ENCODE data around the gene DBNDD2.

Gene DBNDD2

DNA sequence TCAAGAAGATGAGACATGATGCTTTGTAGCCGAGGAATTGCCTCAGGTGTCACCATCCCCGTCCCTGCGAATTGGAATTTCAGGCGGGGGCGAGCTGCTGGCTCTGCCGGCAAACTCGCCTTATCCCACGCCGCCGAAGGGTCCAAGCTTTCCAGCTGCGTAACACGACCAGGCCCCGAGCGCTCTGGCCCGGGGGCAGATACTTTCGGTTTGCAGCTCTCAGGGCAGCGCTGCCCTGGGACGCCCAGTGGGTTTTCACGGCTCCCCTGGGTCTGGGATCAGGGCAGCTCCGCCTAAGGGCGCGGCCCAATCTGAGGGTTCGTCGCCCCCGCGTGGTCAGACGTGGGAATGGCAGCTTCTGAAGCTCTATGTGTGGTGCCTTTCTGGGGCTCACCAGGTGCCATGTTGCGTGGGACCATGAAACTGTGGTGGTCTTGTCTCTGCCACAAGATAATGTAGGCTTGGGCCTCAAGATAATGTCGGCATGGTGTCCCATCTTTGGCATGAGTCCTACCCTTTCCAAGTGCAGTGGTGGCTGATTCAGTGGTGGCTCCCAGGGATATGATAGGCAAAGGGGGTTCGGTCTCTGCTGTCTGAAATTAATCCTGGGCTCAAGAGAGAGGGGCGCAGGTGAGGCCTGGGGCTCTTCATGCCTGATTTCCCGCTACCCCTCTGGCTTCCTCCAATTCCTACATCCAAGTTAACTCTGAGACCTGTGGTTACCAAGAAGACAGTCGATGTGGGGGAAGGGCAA lies 28.8 kb downstream of the DBNDD2 start:
- peaks cover 8% of the 10 kb centered on the region for H3K27me3 ChIP-seq (ENCODE audit: control insufficient read depth, insufficient read depth, low read length)
- no peaks in the 10 kb centered on the region for H3K9me3 ChIP-seq (ENCODE audit: control insufficient read depth, insufficient read depth, low read depth, low read length)
- peak overlapping the region; percentile 65 for H3K4me3 ChIP-seq (ENCODE audit: low read depth, low read length)
- peaks cover 9% of the 10 kb centered on the region; the same call in 1 of the 2 replicates for H3K4me1 ChIP-seq (ENCODE audit: control insufficient read depth, insufficient read depth, low read length)
- no peak overlapping the region for H3K9ac ChIP-seq (ENCODE audit: low read length)
- no peak overlapping the region for H3K27ac ChIP-seq (ENCODE audit: low read depth, low read length)
- H3K36me3 ChIP-seq (ENCODE audit: control insufficient read depth, insufficient read depth, low read length) = no peaks in the 10 kb centered on the region

DNA sequence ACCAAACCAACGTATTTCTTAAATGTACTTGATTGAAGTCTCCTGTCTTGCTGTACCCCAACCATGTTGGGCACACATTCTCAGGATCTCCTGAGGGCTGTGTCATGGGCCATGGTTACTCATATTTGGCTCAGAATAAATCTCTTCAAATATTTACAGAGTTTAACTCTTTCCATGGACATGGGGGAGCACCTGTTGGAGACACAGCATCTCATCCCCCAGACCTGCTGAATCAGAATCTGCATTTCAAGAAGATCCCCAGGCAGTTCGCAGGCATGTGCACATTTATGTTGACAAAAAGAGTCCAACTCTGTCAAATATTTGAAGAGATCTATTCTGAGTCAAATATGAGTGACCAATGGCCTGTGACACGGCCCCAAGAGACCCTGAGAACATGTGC lies 32.3 kb downstream of the DBNDD2 start:
- peaks cover 8% of the 10 kb centered on the region for H3K27me3 ChIP-seq (ENCODE audit: control insufficient read depth, insufficient read depth, low read length)
- no peak overlapping the region for H3K9ac ChIP-seq (ENCODE audit: low read length)
- H3K9me3 ChIP-seq (ENCODE audit: control insufficient read depth, insufficient read depth, low read depth, low read length) = no peaks in the 10 kb centered on the region
- H3K4me1 ChIP-seq (ENCODE audit: control insufficient read depth, insufficient read depth, low read length) = peaks cover 9% of the 10 kb centered on the region; the same call in 1 of the 2 replicates
- no peaks in the 10 kb centered on the region for H3K36me3 ChIP-seq (ENCODE audit: control insufficient read depth, insufficient read depth, low read length)
- no peak overlapping the region for H3K4me3 ChIP-seq (ENCODE audit: low read depth, low read length)
- no peak overlapping the region for H3K27ac ChIP-seq (ENCODE audit: low read depth, low read length)

DNA sequence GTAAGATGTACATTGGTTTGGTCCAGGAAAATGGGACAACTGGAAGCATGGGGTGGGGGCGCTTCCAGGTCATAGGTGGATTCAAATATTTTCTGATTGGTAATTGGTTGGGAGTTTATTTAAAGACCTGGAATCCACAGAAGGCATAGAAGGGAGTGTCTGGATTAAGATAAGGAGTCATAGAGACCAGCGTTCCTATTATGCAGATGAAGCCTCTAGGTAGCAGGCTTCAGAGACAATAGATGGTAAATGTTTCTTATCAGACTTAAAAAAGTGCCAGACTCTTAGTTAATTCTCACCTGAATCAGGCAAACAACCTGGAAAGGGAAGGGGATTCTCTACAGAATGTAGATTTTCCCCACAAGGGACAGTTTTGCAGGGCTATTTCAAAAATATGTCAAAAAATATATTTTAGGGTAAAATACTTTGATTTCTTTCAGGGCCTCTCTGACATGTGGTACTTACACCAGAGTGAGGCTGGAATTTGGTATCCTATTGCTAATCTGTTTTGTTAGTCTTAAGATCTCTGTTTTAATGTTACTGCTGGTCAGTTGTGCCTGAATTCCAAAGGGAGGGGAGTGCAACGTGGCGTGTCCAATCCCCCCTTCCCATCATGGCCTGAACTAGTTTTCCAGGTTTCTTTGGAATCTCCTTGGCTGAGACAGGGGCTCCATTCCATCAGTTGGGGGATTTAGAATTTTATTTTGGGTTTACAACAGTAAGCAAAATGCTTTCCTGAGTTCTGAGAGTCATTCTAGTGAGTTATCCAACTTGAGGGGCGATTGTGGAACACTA lies 33.0 kb downstream of the DBNDD2 start:
- Histone ChIP-seq H3K27me3 (ENCODE audit: control insufficient read depth, insufficient read depth, low read length) (peaks cover 2% of the 10 kb centered on the region; the same call in 1 of the 2 replicates), H3K9me3 (ENCODE audit: control insufficient read depth, insufficient read depth, low read depth, low read length) (no peaks in the 10 kb centered on the region), H3K9ac (ENCODE audit: low read length) (no peak overlapping the region), H3K4me1 (ENCODE audit: control insufficient read depth, insufficient read depth, low read length) (peaks cover 9% of the 10 kb centered on the region; the same call in 1 of the 2 replicates), H3K36me3 (ENCODE audit: control insufficient read depth, insufficient read depth, low read length) (no peaks in the 10 kb centered on the region), H3K4me3 (ENCODE audit: low read depth, low read length) (no peak overlapping the region), H3K27ac (ENCODE audit: low read depth, low read length) (no peak overlapping the region)

- H3K4me3 ChIP-seq (ENCODE audit: low read depth, low read length) = no peak overlapping the region
- H3K27me3 ChIP-seq (ENCODE audit: control insufficient read depth, insufficient read depth, low read length) = no peaks in the 10 kb centered on the region
- H3K4me1 ChIP-seq (ENCODE audit: control insufficient read depth, insufficient read depth, low read length) = peaks cover 9% of the 10 kb centered on the region; the same call in 1 of the 2 replicates
- no peaks in the 10 kb centered on the region for H3K36me3 ChIP-seq (ENCODE audit: control insufficient read depth, insufficient read depth, low read length)
- H3K9me3 ChIP-seq (ENCODE audit: control insufficient read depth, insufficient read depth, low read depth, low read length) = no peaks in the 10 kb centered on the region
- no peak overlapping the region for H3K9ac ChIP-seq (ENCODE audit: low read length)
- H3K27ac ChIP-seq (ENCODE audit: low read depth, low read length) = no peak overlapping the region
These were observed 33.7 kb downstream of the DBNDD2 start for GRCh38 chr20:45441746-45442145.

DNA sequence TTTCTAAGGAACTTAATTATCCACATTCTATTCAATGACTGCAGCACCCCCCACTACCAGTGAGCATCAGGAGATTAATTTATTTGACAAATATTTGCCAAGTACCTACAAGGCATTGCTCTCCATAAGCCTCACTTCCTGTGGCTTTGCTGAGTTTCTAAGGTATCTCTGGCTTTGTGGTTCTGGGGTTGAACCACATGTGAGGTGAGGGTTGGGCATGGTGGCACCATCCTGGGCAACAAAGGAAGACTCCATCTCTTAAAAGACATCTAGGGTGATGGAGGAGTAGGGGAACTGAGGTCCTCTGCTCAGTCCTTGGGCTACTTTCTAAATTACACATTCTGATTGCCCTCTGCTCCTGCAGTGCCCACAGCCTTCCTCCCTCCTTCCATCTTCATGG lies 36.0 kb downstream of the DBNDD2 start:
- Histone ChIP-seq H3K36me3 (ENCODE audit: control insufficient read depth, insufficient read depth, low read length) (no peaks in the 10 kb centered on the region), H3K4me1 (ENCODE audit: control insufficient read depth, insufficient read depth, low read length) (peaks cover 9% of the 10 kb centered on the region; the same call in 1 of the 2 replicates), H3K9ac (ENCODE audit: low read length) (no peak overlapping the region), H3K9me3 (ENCODE audit: control insufficient read depth, insufficient read depth, low read depth, low read length) (no peaks in the 10 kb centered on the region), H3K27ac (ENCODE audit: low read depth, low read length) (no peak overlapping the region), H3K27me3 (ENCODE audit: control insufficient read depth, insufficient read depth, low read length) (no peaks in the 10 kb centered on the region), H3K4me3 (ENCODE audit: low read depth, low read length) (no peak overlapping the region)

DNA sequence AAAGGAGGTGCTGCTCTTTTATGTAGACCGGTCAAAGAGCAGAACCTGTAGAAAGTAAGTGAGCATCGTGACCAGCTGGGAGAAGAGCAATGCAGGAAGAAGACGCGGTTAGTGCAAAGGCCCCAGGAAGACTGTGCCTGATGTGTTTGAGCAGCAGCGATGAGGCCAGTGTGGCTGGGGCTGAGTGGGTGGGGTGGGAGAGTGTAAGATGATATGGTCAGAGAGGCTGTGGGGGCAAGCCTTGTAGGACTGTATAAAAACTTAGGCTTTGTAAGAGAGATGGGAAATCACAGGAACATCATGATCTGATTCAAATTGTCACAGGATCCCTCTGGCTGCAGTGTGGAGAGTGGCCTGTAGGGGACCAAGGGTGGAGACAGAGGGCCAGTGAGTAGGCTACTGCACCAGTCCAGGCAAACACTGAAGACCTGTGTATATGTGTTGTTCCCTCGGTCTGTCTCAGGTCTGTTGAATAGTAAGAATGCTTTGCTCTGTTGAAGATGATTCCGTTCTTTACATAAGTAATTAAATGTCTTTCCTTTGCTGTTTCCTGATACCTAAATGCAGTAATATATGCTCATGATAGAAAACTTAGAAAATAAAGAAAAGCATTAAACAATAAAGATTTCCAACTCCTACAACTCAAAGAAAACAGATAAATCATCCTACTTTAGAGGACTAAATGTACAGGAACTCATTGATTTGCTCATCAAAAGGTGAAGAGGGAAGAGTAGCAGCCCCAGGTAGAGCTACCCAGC lies 37.9 kb downstream of the DBNDD2 start:
- Histone ChIP-seq H3K4me3 (ENCODE audit: low read depth, low read length) (no peak overlapping the region), H3K27ac (ENCODE audit: low read depth, low read length) (no peak overlapping the region), H3K4me1 (ENCODE audit: control insufficient read depth, insufficient read depth, low read length) (peaks cover 11% of the 10 kb centered on the region), H3K36me3 (ENCODE audit: control insufficient read depth, insufficient read depth, low read length) (no peaks in the 10 kb centered on the region), H3K27me3 (ENCODE audit: control insufficient read depth, insufficient read depth, low read length) (no peaks in the 10 kb centered on the region), H3K9ac (ENCODE audit: low read length) (no peak overlapping the region), H3K9me3 (ENCODE audit: control insufficient read depth, insufficient read depth, low read depth, low read length) (no peaks in the 10 kb centered on the region)

DNA sequence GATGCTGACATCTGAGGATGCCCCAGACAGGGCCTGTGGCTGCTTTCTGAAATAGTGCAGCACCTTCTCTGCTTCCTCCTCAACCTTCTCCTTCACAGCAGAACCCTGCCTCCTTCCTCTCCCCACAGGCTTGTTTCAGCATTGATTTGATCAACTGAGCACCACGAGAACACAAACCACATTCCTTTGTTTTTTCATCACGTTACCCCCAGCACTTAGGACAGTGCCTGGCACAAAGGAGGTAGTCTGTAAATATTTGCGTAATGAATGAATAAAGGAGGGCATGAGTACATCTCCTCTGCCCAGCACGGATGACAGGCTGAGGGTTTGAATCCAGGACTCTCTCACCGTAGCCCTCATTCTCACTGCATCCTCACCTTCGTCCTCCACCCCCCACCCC lies 40.2 kb downstream of the DBNDD2 start:
- Histone ChIP-seq H3K4me3 (ENCODE audit: low read depth, low read length) (no peak overlapping the region), H3K9me3 (ENCODE audit: control insufficient read depth, insufficient read depth, low read depth, low read length) (no peaks in the 10 kb centered on the region), H3K36me3 (ENCODE audit: control insufficient read depth, insufficient read depth, low read length) (no peaks in the 10 kb centered on the region), H3K9ac (ENCODE audit: low read length) (no peak overlapping the region), H3K4me1 (ENCODE audit: control insufficient read depth, insufficient read depth, low read length) (peaks cover 5% of the 10 kb centered on the region; the same call in 1 of the 2 replicates), H3K27ac (ENCODE audit: low read depth, low read length) (no peak overlapping the region), H3K27me3 (ENCODE audit: control insufficient read depth, insufficient read depth, low read length) (no peaks in the 10 kb centered on the region)

DNA sequence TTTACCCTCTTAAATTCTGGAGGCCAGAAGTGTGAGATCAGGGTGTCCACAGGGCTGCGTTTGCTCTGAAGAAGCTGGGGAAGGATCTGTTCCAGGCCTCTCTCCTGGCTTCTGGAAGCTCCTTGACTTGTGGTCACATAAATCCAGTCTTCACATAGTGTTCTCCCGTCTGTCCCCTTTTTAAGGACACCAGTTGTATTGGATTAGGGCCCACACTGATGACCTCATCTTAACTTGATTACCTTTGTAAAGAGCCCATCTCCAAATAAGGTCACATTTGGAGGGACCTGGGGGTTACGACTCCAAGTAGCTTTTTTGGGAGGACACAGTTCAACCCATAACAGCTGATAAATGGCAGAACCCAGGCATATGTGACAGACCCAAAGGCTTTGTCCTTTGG lies 41.4 kb downstream of the DBNDD2 start:
- no peaks in the 10 kb centered on the region; the same call in 1 of the 2 replicates for H3K27me3 ChIP-seq (ENCODE audit: control insufficient read depth, insufficient read depth, low read length)
- no peaks in the 10 kb centered on the region for H3K36me3 ChIP-seq (ENCODE audit: control insufficient read depth, insufficient read depth, low read length)
- H3K4me3 ChIP-seq (ENCODE audit: low read depth, low read length) = no peak overlapping the region
- H3K4me1 ChIP-seq (ENCODE audit: control insufficient read depth, insufficient read depth, low read length) = peaks cover 5% of the 10 kb centered on the region; the same call in 1 of the 2 replicates
- no peak overlapping the region for H3K27ac ChIP-seq (ENCODE audit: low read depth, low read length)
- H3K9ac ChIP-seq (ENCODE audit: low read length) = no peak overlapping the region
- H3K9me3 ChIP-seq (ENCODE audit: control insufficient read depth, insufficient read depth, low read depth, low read length) = no peaks in the 10 kb centered on the region

- no peak overlapping the region for H3K27ac ChIP-seq (ENCODE audit: low read depth, low read length)
- no peaks in the 10 kb centered on the region for H3K36me3 ChIP-seq (ENCODE audit: control insufficient read depth, insufficient read depth, low read length)
These were observed 42.2 kb downstream of the DBNDD2 start for GRCh38 chr20:45450097-45450818.

GRCh38 chr20:45452238-45452637 lies 44.1 kb downstream of the DBNDD2 start:
- H3K36me3 ChIP-seq (ENCODE audit: control insufficient read depth, insufficient read depth, low read length) = no peaks in the 10 kb centered on the region
- no peak overlapping the region for H3K9ac ChIP-seq (ENCODE audit: low read length)
- H3K9me3 ChIP-seq (ENCODE audit: control insufficient read depth, insufficient read depth, low read depth, low read length) = no peaks in the 10 kb centered on the region
- no peak overlapping the region for H3K27ac ChIP-seq (ENCODE audit: low read depth, low read length)
- H3K27me3 ChIP-seq (ENCODE audit: control insufficient read depth, insufficient read depth, low read length) = no peaks in the 10 kb centered on the region; the same call in 1 of the 2 replicates
- H3K4me3 ChIP-seq (ENCODE audit: low read depth, low read length) = no peak overlapping the region
- peaks cover 5% of the 10 kb centered on the region; the same call in 1 of the 2 replicates for H3K4me1 ChIP-seq (ENCODE audit: control insufficient read depth, insufficient read depth, low read length)

More at GRCh38 chr20:45450097-45450818, 42.2 kb downstream of the DBNDD2 start:
- H3K9ac ChIP-seq (ENCODE audit: low read length) = peak overlapping the region; percentile 10
- H3K4me1 ChIP-seq (ENCODE audit: control insufficient read depth, insufficient read depth, low read length) = peaks cover 5% of the 10 kb centered on the region; the same call in 1 of the 2 replicates
- no peak overlapping the region for H3K4me3 ChIP-seq (ENCODE audit: low read depth, low read length)
- H3K27me3 ChIP-seq (ENCODE audit: control insufficient read depth, insufficient read depth, low read length) = no peaks in the 10 kb centered on the region; the same call in 1 of the 2 replicates
- no peaks in the 10 kb centered on the region for H3K9me3 ChIP-seq (ENCODE audit: control insufficient read depth, insufficient read depth, low read depth, low read length)

All from HUES6 (cell line).